Nucleus accumbens (tissue), 56 donors: ENCODE measurements around the gene SELENON.

Experiments used
- DNase-seq, 56 donors: peaks; one replicate each; lab custom pipeline; 2025; lab: John Stamatoyannopoulos, UW

SELENON gene

DNA sequence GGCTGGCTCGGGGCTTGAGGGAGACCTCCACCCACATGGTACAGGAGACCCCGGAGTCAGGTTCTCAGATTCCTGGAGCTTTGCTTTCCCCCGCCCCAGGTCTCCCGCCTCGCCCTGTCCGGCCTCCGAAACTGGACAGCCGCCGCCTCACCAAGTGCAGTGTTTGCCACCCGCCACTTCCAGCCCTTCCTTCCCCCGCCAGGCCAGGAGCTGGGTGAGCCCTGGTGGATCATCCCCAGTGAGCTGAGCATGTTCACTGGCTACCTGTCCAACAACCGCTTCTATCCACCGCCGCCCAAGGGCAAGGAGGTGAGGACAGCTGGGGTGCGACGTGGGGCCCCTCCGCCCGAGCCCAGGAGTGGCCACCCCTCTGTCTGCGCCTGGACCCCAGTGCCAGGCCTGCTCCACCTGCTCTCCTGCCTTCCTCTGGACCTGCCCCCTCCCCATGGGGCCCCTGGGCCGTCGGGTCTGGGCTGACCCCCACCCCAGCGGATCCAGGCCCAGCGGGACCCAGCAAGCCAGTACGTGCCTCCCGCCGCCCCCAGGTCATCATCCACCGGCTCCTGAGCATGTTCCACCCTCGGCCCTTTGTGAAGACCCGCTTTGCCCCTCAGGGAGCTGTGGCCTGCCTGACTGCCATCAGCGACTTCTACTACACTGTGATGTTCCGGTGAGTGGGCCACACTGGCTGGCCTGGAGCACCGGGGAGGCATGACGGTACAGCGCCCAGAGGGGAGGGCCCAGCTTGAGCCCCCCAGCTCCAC, 8.7 kb downstream of the SELENON start:
- DNase-seq = no peak

DNA sequence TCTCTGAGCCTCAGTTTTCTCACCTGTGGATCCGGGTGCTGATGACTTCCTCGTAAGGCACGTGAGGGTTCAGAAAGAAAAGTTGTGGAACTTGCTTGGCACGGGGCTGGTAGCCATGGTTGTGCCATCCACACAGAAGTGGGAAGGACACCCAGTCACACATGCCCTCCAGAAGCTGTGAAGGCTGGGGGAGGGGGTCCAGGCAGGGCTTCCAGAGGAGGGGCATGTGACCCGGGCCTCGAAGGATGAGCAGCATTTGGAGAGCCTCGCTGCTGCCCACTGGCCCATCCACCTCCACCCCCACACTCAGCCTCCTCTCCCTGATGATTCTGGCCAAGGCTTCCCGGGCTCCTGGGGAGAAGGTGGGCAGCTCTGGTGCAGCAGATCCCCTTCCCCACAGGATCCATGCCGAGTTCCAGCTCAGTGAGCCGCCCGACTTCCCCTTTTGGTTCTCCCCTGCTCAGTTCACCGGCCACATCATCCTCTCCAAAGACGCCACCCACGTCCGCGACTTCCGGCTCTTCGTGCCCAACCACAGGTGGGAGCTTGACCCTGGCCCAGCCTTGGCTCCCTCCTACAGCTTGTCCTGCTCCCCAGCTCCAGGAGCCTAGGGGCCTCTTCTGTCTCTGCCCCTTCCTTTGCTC, 9.4 kb downstream of the SELENON start:
- no peak for DNase-seq

DNA sequence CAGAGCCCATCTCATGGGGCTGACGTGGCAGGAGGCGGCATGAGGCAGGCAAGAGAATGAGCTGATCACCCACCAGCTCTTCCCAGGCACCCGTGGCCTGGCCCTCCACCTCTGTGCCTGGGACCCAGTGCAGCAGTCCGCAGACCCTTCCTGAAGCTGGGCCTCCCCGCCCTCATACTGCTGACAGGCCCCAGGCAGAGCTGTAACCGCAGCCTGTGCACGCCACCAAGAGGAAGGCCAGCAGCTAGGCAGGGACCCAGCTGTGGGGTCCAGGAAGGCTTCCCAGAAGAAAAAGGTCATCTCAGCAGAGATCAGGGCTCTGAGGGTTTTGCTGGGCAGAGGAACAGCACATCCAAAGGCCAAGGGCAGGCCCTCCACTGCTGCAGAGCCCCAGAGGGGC, 9.9 kb downstream of the SELENON start:
- DNase-seq = no peak

GRCh38 chr1:25810341-25811299, 10.6 kb downstream of the SELENON start:
- peak in 49 of 56 donors; percentile 13 to 85 (median 51) for DNase-seq

DNA sequence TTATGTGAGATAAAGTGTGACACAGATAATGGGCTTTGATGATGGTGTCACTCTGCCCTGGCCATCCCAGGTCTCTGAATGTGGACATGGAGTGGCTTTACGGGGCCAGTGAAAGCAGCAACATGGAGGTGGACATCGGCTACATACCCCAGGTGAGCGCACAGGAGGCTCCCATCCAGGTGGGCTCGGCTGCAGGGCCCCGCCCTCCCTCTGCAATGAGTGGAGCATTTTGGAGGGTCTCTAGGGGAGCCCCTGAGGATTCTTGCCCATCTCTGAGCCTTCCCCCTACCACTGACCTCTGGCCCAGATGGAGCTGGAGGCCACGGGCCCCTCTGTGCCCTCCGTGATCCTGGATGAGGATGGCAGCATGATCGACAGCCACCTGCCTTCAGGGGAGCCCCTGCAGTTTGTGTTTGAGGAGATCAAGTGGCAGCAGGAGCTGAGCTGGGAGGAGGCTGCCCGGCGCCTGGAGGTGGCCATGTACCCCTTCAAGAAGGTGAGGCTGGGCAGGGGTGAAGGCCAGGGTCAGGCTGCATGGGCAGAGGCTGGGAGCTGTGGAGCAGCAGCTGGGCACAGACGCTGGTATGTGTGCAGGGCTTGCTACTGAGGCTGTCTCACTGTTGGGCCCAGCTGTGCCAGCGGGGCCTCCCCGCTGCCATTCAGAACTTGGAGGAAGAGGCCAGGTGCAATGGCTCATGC, 11.5 kb downstream of the SELENON start:
- DNase-seq = no peak

DNA sequence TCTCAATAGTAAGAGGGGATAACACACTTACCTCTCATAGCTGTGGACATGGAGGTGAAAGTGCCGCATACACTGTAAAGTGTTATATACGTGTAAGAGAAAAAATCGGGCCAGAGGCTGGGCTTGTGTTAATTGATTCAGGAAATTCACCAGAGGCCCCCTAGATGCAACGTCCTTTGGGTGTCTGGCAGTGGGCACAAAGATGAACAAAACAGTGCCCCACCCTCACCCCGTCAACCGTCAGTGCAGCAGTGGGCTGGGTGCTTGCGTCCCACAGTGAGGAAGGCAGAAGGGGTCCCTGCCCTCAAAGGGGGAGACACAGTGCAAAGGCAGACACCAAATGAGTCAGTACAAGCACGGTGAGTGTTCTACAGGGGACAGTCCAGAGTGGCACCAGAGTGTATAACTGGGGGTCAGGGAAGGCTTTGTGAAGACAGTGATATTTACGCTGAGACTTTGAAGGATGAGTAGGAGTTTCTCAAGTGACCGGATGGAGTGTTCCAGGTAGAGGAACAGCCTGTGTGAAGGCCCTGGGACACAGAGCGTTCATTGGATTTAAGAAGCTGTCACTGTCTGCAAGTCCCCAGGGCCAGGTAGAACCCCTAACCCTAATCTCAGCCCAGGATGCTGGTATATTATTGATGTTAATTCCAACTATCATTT, 13.2 kb downstream of the SELENON start:
- DNase-seq = no peak

GRCh38 chr1:25813734-25814471, 13.9 kb downstream of the SELENON start:
- DNase-seq = no peak

- DNase-seq = no peak
Measured at GRCh38 chr1:25814549-25815087, 14.6 kb downstream of the SELENON start.

DNA sequence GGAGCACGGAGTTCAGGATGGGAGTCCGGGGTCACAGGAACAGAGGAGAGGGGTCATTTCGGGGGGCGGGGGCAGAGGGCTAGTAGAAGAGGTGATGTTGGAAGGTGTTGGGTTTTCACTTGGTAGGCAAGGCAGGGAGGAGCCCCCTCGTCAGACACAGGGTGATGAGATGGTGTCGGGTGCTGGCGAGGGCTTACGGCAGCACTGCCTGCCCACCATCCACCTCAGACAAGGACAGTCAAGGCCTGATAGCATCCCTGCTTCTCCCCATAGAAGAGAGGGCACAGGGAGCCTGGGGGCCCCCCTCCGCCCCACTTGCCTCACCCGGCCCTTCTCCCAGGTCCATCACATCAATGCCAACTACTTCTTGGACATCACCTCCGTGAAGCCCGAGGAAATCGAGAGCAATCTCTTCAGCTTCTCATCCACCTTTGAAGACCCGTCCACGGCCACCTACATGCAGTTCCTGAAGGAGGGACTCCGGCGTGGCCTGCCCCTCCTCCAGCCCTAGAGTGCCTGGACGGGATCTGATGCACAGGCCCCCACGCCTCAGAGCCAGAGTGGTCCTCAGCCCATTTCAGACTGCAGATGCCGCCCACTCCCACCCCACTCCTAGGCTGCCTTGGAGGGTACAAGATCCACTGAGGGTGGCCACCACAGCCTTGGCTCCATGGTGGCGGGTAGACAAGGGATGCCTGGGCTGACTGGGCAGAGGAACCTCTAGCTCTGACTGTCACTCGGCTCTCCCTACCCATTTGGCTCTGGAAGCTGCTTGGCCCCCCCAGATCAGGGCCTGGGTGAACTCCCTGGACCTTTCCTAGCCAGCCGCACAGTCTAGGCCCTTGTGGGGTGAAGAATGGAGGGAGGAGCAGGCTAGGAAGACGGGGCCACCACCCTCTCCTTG, 15.5 kb downstream of the SELENON start:
- DNase-seq = no peak

DNA sequence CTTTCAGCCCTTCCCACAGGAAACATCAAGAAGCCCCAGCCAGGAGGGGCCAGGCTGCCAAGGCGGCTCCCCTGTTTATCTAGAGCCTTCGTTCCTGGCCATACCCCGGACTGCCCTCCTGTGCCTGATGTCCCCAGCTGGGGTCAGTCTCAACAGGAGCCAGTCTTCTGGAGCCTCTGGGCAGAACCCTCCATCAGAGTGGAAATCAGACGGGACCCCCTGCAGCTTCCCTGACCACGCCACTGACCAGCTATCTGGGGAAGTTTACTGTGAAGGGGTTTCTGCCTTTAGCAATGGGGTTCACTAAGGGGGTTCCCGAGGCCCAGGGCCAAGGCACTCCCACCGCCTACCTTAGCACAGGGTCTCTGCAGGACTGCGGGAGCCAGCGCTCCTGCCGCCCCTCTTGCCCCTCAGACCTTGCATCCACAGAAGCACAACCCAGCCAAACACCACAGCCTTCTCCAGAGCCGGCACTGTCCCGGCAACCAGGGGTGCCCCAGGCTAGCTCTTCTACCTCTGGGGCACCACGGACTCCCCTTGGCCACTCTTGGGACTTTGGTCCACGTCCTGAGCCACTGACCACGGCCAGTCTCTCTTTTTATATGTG, 16.2 kb downstream of the SELENON start:
- no peak for DNase-seq

DNA sequence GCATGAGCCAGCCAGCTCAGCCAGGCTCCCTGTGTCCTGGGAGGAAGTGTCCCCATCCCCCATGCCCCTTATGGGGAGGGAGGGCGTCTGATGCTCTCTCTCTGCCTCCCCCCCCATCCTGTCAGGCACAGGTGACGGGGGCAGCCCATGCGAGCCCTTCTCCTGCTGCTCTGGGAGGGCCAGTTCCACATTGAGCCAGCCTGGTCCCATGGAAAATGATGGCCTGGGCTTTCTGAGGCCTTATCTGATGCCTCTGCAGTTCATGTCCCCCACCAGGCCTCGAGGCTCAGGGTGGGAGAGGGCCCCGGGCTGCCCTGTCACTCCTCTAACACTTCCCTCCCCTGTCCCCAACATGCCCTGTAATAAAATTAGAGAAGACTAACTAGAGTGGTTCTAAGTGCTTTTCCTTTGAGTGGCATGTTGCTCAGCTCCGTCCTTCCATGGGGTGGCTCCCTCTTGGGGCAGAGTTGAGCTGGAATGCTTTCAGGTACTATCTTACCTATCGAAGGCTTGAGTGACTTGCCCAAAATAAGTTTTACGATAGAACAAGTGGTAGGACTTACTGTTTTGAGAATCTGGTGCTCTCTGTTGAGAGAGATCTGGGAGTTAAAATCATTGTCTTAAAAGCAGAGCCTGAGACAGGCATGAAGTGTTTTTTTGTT, 18.0 kb downstream of the SELENON start:
- no peak for DNase-seq

GRCh38 chr1:25818569-25818968, 18.6 kb downstream of the SELENON start:
- DNase-seq = no peak

DNA sequence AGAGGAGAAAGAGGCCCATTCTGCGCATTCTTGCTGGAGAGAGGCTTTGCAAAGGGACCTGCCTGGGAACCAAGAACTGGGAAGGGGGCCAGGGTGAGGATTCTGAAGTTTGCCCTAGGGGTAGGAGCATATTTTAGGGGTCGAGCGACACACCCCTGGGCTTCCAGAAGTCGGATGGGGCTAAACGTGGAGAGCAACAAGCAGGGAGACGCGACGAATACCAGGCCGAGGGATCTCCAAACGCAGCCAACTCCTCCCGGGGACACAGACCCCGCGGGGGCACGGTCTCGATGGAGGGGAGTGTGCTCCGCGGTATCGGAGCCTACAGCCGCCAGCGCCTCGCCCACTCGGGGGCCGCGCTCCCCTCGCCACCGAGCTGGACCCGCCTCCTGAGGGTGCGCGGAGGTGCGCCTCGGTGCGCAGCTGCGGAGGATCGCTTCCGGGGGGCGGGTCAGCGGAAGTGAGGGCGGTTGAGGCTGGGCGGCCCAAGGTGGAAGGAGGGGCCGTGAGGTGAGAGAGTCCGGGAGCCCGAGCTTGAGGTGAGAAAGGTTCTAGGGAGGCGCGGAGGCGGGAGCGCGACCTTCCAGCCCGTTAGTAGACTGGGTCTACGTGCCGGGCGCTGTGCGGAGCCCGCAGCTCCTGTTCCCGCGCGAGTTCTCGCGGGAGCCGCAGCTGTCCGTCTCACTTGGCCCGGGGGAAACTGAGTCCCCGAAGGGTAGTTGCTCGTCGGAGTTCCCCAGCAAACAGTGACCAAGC, 19.7 kb downstream of the SELENON start, which contains the start of gene MTFR1L:
TSS of gene MTFR1L (plus strand) at position 464 of the 756 bp plus-strand sequence. CDS start 3,151 bp downstream, outside the sequence.
- peak in 54 of 56 donors; percentile 49 to 92 (median 82) for DNase-seq

- DNase-seq = peak in 19 of 56 donors; percentile 8 to 63 (median 46)
Measured at GRCh38 chr1:25820247-25821111, 20.5 kb downstream of the SELENON start.

- no peak for DNase-seq
Measured at GRCh38 chr1:25821112-25821476, 21.1 kb downstream of the SELENON start.
